Measurements from ENCODE around the gene DHX16.

DNA sequence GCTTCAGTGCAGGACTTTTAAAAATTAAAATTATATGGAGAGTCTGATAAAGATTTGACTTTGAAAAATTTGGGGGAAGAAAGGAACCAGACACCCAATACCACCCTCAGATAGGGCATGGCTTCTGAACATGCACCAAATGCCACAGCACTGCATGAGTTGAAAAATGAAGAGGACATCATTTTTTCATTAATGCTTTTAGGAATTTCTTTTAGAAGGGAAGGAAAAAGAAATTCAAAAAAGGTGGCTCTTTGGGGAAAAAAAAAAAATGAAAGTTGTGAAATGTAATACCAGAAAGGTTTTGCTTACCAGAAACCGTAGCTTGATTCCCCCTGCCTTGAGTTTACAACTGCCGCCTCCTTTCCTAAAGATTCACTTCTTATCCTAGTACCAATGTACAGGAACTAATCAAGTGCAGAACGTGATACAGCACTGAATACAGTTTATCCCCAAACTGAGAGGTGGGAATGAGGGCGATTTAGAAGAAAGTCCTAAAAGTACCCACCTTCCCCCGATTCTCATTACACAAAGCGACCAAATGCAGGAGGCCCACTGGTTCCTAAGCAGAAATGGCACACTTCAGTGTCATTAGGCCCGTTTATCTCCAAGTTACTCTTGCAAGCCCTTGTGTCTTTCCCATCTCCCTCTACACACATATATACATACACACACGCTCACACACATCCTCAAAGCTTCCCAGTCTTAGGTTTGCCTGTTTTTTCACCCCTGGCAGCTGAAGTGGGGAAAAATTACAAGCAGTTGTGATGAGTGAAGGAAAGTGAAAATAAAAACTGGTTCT, 58.6 kb downstream of the DHX16 start:
- TF ChIP-seq, protein P1, sequence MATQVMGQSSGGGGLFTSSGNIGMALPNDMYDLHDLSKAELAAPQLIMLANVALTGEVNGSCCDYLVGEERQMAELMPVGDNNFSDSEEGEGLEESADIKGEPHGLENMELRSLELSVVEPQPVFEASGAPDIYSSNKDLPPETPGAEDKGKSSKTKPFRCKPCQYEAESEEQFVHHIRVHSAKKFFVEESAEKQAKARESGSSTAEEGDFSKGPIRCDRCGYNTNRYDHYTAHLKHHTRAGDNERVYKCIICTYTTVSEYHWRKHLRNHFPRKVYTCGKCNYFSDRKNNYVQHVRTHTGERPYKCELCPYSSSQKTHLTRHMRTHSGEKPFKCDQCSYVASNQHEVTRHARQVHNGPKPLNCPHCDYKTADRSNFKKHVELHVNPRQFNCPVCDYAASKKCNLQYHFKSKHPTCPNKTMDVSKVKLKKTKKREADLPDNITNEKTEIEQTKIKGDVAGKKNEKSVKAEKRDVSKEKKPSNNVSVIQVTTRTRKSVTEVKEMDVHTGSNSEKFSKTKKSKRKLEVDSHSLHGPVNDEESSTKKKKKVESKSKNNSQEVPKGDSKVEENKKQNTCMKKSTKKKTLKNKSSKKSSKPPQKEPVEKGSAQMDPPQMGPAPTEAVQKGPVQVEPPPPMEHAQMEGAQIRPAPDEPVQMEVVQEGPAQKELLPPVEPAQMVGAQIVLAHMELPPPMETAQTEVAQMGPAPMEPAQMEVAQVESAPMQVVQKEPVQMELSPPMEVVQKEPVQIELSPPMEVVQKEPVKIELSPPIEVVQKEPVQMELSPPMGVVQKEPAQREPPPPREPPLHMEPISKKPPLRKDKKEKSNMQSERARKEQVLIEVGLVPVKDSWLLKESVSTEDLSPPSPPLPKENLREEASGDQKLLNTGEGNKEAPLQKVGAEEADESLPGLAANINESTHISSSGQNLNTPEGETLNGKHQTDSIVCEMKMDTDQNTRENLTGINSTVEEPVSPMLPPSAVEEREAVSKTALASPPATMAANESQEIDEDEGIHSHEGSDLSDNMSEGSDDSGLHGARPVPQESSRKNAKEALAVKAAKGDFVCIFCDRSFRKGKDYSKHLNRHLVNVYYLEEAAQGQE (IDR thresholded peaks at IDR 0.05; ENCODE audit: low read depth): no peak
- TF ChIP-seq CEBPB (IDR thresholded peaks at IDR 0.05) (no peak), TAF1 (IDR thresholded peaks at IDR 0.05; ENCODE audit: low read depth) (no peak), RAD21 (IDR thresholded peaks at IDR 0.05; ENCODE audit: low read depth) (no peak), YY1 (IDR thresholded peaks at IDR 0.05; ENCODE audit: low read depth) (no peak), TCF12 (IDR thresholded peaks at IDR 0.05; ENCODE audit: low read depth) (no peak), EP300 (IDR thresholded peaks at IDR 0.05; ENCODE audit: borderline replicate concordance) (0 out of 2 replicates have a peak, but pooled peaks have one; percentile 4)
- TF ChIP-seq, protein P2, sequence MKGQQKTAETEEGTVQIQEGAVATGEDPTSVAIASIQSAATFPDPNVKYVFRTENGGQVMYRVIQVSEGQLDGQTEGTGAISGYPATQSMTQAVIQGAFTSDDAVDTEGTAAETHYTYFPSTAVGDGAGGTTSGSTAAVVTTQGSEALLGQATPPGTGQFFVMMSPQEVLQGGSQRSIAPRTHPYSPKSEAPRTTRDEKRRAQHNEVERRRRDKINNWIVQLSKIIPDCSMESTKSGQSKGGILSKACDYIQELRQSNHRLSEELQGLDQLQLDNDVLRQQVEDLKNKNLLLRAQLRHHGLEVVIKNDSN (IDR thresholded peaks at IDR 0.05): no peak
- TF ChIP-seq, protein P3, sequence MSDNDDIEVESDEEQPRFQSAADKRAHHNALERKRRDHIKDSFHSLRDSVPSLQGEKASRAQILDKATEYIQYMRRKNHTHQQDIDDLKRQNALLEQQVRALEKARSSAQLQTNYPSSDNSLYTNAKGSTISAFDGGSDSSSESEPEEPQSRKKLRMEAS (IDR thresholded peaks at IDR 0.05): no peak
